HG03378 (cell line): ENCODE results near the gene CELA3B.
"Not testable (repeated sequence)": the region's sequence is repeated elsewhere in the genome, so short reads cannot be mapped to it uniquely, and the experiment has no call there.

Experiments
- ATAC-seq: cut with Tn5 transposase; IDR thresholded peaks from one replicate; pipeline ENCODE4 v1.9.1; 2021; ENCODE audit warnings: mild to moderate bottlenecking, moderate library complexity; ENCODE audit not compliant: unreplicated experiment

Gene CELA3B

GRCh38 chr1:21974699-21975098 is 2.1 kb upstream of the CELA3B start:
- ATAC-seq, result not testable (repeated sequence)

- ATAC-seq, result not testable (repeated sequence)
Measured at GRCh38 chr1:21975296-21975695, 1.5 kb upstream of the CELA3B start.

GRCh38 chr1:21978209-21978608 is 1.4 kb downstream of the CELA3B start:
- not testable (repeated sequence) for ATAC-seq

- ATAC-seq, result not testable (repeated sequence)
Measured at GRCh38 chr1:21980515-21981220, 3.8 kb downstream of the CELA3B start.

GRCh38 chr1:21981253-21981652 is 4.4 kb downstream of the CELA3B start:
- not testable (repeated sequence) for ATAC-seq

- not testable (repeated sequence) for ATAC-seq
Measured at GRCh38 chr1:21982122-21982521, 5.3 kb downstream of the CELA3B start.

- ATAC-seq, result not testable (repeated sequence)
Measured at GRCh38 chr1:21983539-21983938, 6.7 kb downstream of the CELA3B start.

- not testable (repeated sequence) for ATAC-seq
Measured at GRCh38 chr1:21985893-21986292, 9.1 kb downstream of the CELA3B start.

- not testable (repeated sequence) for ATAC-seq
Measured at GRCh38 chr1:21986386-21986785, 9.6 kb downstream of the CELA3B start.

GRCh38 chr1:21989672-21990393 is 13.0 kb downstream of the CELA3B start:
- ATAC-seq, result not testable (repeated sequence)

- not testable (repeated sequence) for ATAC-seq
Measured at GRCh38 chr1:21992186-21992585, 15.4 kb downstream of the CELA3B start.

- ATAC-seq, result not testable (repeated sequence)
Measured at GRCh38 chr1:21994716-21995115, 17.9 kb downstream of the CELA3B start.

- ATAC-seq, result not testable (repeated sequence)
Measured at GRCh38 chr1:21996663-21996970, 19.8 kb downstream of the CELA3B start.

GRCh38 chr1:21997891-21998623 is 21.2 kb downstream of the CELA3B start:
- not testable (repeated sequence) for ATAC-seq

- not testable (repeated sequence) for ATAC-seq
Measured at GRCh38 chr1:21998624-21999294, 21.9 kb downstream of the CELA3B start.

- ATAC-seq, result not testable (repeated sequence)
Measured at GRCh38 chr1:21999645-22000044, 22.8 kb downstream of the CELA3B start.

GRCh38 chr1:22001409-22001808 is 24.6 kb downstream of the CELA3B start, which contains the start of gene CELA3A:
TSS of gene CELA3A (plus strand) at chr1:22001657. CDS start at chr1:22001675, 18 bp downstream.
- no peak for ATAC-seq

- not testable (repeated sequence) for ATAC-seq
Measured at GRCh38 chr1:22002461-22002860, 25.6 kb downstream of the CELA3B start.

- not testable (repeated sequence) for ATAC-seq
Measured at GRCh38 chr1:22002875-22003274, 26.1 kb downstream of the CELA3B start.

GRCh38 chr1:22003959-22004358 is 27.1 kb downstream of the CELA3B start:
- ATAC-seq, result not testable (repeated sequence)
